ENCODE results near the gene KRT24.

KRT24 gene

DNA sequence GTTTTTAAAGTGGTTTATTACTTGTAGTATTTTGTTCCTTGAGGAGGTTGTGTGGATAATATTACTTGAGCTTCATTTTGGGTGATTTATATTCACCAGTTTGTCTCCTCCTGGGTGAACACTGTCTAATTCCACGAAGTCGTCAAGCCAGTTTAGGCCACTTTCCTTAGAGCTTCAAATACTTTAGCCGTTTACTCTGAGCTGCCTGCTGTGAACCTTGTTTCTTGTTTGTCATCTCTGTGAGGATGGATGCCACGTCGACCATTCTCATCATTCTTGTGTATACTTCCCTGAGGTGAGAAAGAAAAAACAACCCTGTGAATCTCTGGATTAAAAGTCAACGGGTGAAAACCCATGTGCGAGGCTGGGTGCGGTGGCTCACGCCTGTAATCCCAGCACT is 9.0 kb downstream of the KRT24 start:
- no peak for DNase-seq (ENCODE audit: low spot score)

DNA sequence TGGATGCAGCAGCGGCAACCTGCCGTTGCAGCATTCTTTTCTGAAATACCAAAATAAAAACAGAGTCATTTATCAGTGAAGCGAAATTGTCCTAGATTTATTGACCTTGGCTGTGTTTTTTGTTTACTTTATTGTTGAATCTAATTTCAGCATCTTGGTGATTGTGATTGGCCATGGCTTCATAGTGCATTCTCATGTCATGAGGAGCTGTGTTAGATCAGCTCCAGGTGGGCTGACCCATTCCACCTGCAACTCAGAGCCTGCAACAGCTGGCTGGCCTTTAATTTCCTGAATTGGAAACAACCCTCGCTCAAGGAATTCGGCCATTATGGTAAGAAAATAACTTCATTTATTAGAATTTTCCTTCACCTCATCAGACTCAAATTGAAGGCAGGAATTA is 16.4 kb downstream of the KRT24 start:
- no peak for DNase-seq (ENCODE audit: low spot score)

DNA sequence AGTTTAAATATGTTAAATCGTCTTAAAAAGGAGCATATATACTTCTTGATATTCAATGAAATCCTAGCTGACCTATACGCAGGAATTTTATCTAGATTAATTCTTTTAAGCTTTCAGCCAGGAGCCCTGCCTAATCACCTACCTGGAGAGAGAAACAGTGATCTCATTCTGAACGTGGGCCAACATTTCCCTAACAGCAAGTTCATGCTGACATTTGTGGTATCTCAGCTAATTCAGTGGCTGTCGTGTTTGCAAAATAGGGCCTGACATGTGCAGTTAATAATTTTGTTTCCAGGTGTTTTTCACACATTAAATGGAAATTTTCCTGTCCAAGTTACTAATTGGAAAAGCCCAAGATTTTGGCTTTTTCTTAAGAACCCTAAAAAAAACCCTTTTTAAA is 17.4 kb downstream of the KRT24 start:
- DNase-seq (ENCODE audit: low spot score) = peak; percentile 66

DNA sequence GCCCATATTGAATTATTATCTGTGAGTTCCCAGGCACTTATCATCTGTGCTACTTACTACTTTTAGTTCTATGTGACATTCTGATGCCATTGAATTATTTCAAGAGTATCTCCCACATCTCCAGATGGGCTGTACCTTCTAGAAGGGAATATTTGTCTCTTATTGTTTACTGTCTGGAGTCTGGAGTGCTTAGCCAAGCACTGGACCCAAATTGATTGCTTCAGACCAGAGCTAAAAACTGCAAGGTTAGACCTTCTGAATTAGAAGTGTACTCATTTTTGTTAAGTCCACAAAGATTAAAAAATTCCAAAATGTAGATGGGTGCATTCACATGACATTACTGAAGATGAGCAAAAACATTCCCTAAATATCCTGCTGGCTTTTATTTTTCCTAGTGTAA is 22.6 kb downstream of the KRT24 start:
- DNase-seq (ENCODE audit: low spot score) = no peak

DNA sequence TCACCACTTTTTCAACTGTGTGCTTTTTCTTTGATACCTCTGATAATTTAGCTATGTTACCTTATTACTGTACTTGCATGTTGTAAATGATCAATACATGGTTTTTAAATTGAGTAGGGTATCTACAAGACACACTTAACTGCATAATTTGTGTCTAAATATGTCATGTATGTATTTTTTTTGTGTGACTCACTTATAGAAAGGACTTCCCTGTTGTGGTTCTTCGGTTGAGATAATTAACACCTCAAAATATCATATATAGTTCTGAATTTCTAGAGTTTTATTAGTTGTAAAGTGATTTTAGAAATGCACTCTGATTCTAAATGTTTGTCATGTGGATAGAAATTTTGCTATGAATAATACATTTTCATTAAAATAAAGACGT is 24.0 kb downstream of the KRT24 start:
- DNase-seq (ENCODE audit: low spot score) = no peak

DNA sequence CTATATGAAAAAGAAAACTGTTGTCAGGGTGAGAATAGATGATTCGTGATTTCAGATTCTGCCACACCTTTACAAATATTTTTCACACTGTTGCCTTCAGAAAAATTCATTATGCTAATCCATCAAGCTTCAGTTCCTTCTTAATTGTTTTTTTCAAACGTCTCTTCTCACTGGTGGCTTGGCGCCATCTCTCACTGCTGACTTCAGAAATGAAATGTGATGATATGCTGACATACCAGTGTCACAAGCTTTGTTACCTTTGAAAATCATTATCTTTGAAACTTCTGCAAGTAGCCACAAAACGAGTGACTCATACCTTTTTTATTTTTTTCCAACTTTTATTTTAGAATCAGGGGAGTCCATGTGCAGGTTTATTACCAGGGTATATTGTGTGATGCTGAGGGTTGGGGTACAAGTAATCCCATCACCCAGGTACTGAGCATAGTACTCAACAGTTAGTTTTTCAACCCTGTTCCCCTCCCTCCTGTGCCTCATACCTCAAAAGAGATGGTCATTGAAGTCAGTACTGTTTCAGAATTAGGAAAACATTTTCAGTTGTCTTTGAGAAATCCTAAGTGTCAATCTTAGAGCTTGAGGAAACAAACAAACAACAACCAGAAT is 24.5 kb downstream of the KRT24 start:
- no peak for DNase-seq (ENCODE audit: low spot score)

DNA sequence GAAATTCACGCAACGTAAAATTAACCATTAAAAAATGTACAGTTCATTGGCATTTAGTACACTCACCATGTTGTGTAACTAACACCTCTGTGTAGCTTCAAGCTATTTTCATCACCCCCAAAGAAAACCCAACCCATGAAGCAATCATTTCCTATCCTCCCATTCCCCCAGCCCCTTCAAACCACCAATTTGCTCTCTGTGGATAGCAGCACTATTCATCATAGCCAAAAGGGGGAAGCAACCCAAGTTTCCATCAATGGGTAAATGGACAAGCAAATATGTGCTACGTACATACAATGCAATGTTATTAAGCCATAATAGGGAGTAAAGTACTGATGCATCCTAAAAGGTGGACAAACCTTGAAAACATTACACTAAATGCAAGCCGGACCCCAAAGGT is 27.6 kb downstream of the KRT24 start:
- DNase-seq (ENCODE audit: low spot score) = no peak

DNA sequence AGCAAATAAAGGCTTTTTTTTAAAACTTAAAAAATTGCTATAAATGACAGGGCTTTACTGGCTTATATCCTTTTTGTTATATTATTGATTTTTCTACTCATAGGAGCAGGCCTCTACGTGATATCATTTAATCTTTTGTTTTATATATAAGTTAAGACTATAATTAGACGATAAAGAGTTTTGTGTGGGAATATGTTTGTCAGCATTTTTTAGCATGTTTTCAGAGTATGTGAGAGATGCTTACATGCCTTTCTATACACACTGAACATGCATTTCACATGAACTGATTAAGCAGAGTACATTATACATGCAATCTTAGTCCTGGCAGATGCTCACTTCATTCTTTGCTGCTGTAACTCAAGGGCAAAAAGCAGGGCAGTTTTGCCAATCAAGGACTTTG is 30.9 kb downstream of the KRT24 start:
- no peak for DNase-seq (ENCODE audit: low spot score)

DNA sequence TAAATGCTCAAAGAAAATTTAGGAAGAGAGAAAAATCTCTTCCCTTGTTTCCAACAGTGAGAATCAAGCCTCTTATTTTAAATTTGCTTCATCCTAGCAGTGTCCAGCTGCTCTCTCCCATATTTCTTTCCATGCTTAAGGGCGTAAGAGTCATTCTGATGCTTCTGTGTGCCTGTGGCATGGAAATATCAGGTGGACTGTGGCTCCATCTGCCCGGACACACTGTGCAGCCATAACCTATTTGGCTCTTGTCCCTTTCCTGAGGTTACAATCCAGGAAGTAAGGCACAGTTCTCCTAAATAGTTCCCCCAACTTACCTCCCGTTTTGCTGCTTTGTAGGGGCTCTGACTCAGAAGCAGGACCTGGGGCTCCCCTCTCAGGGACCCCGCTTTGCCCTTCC is 32.3 kb downstream of the KRT24 start:
- peak; percentile 88 for DNase-seq (ENCODE audit: low spot score)

DNA sequence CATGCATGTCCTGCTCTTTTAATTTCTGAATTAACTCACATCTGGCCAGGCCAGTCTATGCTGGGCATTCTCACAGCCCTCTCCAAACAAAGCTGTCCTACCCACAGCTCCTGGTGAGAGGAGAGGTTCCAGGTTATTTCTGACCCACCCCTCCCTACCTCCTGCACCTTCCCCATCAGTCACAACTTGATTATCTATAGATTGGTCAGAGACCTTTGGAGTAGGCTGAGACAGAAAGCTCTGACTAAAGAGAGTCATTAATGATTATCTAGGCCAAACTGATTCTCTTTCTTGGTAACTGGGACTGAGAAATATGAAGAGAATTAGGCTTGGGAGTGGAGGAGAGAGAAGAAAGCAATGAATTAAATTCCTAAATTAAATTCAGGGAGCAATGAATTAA is 37.2 kb downstream of the KRT24 start:
- no peak for DNase-seq (ENCODE audit: low spot score)

DNA sequence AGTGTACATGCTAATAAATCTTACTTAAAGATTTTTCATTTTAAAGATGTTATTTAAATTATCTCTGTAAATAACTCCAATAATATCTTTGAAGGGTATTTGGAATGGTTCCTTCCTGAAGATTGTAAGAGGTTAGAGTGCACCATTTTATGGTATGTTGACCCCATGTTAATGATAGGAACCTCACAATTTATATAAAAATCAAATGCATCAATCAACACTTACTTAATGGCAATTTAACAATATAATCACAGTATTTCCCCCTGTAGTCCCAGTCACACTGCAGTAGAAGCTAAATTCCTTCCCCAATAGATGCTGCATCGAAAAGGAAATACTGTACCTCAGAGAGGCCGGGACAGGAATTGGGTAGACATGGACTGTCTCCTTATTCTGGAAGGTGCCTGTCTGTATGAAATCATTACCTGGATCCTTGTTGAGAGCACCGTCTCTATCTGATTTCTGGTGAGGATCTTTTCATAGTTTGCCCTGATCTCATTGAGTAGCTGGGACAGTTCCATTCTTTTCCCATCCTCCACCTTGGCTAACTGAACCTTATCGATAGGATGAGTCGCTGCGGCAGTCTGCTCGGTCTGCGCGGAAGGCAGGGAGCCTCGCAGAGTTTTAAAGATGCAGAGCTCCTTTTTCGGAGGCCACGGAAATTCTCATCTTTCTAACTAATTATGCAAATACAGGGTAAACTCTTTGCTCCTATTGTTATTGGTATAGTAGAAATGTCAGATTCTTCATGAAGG is 38.8 kb downstream of the KRT24 start, which contains the start of gene KRT222:
TSS of gene KRT222 (minus strand) at position 596 of the 752 bp plus-strand sequence. CDS start at position 518, 78 bp downstream.
- DNase-seq (ENCODE audit: low spot score) = peak; percentile 64

DNA sequence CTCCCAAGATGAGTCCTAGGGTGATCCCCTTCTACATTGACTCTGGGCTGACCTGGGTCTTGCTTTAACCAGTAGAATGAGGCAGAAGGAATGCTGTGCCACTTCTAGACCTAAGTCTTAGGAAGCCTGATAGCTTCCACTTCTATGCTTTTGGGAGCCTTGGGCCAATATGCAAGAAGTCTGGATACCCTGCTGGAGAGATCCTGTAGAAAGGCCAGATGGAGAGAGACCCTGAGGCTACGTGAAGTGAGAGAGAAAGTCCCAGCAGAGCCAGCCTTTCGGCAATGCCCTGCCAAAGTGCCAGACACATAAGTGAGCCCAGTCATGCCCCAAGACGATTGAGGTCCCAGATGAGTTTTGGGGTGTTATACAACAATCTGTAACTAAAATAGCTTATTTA is 40.3 kb downstream of the KRT24 start:
- DNase-seq (ENCODE audit: low spot score) = peak; percentile 42

DNA sequence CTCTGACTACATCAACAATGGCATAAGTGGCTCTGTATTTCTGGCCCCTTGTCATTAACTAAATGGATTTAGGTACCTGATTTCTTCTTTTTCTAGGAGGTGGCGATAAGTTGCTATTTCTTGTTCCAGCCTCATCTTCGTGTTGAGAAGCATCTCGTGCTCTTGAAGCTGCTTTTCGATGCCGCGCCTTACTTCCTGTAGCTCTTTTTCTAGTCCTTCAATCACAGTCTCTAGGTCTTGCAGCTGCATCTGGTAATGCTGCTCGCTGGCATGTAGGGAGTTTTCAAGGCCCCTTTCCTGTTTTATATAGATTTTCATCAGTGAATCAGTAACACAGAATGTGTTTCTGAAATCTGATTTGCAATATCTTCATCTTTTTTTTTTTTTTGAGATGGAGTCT is 43.6 kb downstream of the KRT24 start:
- no peak for DNase-seq (ENCODE audit: low spot score)

DNA sequence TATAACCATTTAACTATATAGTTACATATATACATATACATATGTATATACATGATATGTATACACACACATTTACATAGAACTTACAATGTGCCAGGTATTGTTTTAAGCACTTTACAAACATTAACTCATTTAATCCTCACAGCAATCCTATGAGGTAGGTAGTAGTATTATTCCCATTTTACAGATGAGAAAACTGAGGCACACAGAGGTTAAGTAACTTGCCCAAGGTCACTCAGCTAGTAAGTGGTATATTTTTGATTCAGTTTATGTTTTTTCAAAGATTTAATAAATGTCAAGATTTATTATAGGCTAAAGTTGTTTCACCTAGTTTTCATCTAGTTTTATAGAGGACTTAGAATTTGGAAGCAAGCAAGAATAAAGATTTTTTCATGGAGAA is 45.2 kb downstream of the KRT24 start:
- no peak for DNase-seq (ENCODE audit: low spot score)

DNA sequence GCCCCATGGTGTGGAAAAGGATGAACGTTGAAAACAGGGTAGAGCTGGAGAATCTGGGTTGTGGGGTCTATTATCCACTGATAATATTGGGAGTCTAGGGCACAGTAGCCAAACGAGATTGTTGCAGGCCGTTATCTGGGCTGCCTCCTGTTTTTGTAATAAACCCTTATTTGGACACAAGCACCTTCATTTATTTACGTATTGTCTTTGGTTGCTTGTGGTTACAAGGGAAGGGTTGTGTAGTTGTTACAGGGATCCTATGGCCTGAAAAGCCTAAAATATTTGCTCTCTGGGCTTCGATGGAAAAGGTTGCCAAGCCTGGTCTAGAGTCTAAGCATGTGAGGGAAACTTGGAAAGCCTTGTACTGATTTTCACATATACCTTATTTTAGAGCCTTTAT is 51.6 kb downstream of the KRT24 start:
- DNase-seq (ENCODE audit: low spot score) = no peak

DNA sequence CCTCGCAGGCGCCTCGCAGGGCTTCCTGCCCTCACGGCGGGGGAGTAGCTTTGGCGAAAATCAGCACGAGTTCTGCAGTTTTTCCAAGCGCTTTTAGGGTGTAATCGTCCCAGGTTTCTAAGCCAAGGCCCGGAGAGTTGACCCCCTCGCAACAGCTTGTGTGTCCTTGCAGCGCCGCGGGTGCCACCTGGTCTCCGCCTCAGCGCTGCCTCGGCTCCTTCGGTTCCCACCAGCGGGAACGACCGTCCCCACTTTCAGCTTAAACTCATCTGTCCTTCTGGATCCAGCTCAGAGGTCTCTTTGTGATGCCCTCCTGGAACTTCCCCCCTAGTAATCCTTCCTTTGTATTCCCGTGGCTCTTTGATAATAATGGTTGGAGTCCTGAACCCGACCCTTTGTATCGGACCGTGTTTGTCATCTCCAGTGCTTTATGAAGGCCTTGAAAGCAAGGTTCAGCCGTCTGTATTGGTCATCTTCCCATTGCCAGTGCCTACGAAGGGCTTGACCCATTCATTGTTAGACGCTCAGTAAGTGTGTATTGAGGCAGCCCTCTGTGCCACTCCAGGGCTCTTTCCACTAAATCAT is 55.1 kb downstream of the KRT24 start:
- peak; percentile 33 for DNase-seq (ENCODE audit: low spot score)

All from cerebellar cortex (tissue), 1 donor.